Mesendoderm (in vitro differentiated cells): ENCODE measurements around the gene TBCE.

Experiments
- DNase-seq: peaks from one replicate; pipeline ENCODE4 v3.0.0; 2013
- H2AK5ac ChIP-seq: 2 replicates; pipeline ENCODE4 v1.6.1; 2013; ENCODE audit warnings: low read length, inconsistent platforms
- H2BK120ac ChIP-seq: 2 replicates; pipeline ENCODE4 v1.6.1; 2013; ENCODE audit warnings: low read depth, mild to moderate bottlenecking, low read length, moderate library complexity, mixed read lengths
- H2BK15ac ChIP-seq: replicated peaks from 2 replicates; pipeline ENCODE4 v1.6.1; 2013; ENCODE audit warnings: low read depth, mild to moderate bottlenecking, moderate library complexity
- H2BK5ac ChIP-seq: 2 replicates; pipeline ENCODE4 v1.6.1; 2013; ENCODE audit warnings: low read length, inconsistent platforms
- H3K18ac ChIP-seq: 2 replicates; pipeline ENCODE4 v1.6.1; 2013; ENCODE audit warnings: mild to moderate bottlenecking, low read length, mixed read lengths
- H3K23ac ChIP-seq: one replicate; pipeline ENCODE4 v1.6.1; 2013; ENCODE audit warnings: low read length
- H3K27ac ChIP-seq: 2 replicates; pipeline ENCODE4 v1.5.1; 2013; ENCODE audit warnings: low read depth, mild to moderate bottlenecking, inconsistent platforms, low read length, moderate library complexity
- H3K27me3 ChIP-seq: 2 replicates; pipeline ENCODE4 v1.6.1; 2013; ENCODE audit warnings: low read length, control low read depth, mild to moderate bottlenecking, inconsistent platforms; ENCODE audit not compliant: insufficient read depth, poor library complexity
- H3K36me3 ChIP-seq: 2 replicates; pipeline ENCODE4 v1.6.1; 2013; ENCODE audit warnings: low read length, inconsistent platforms; ENCODE audit not compliant: control insufficient read depth, insufficient read depth
- H3K4ac ChIP-seq: one replicate; pipeline ENCODE4 v1.6.1; 2013; ENCODE audit warnings: low read depth, mild to moderate bottlenecking, low read length, moderate library complexity
- H3K4me1 ChIP-seq: 2 replicates; pipeline ENCODE4 v1.6.1; 2013; ENCODE audit warnings: low read depth, low read length, inconsistent platforms; ENCODE audit not compliant: control insufficient read depth
- H3K4me2 ChIP-seq: 2 replicates; pipeline ENCODE4 v1.6.1; 2013; ENCODE audit warnings: low read length
- H3K4me3 ChIP-seq: 2 replicates; pipeline ENCODE4 v1.5.1; 2013; ENCODE audit warnings: mild to moderate bottlenecking, low read length
- H3K56ac ChIP-seq: one replicate; pipeline ENCODE4 v1.6.1; 2013; ENCODE audit warnings: low read length
- H3K79me1 ChIP-seq: 2 replicates; pipeline ENCODE4 v1.6.1; 2013; ENCODE audit warnings: low read length, inconsistent platforms
- H3K79me2 ChIP-seq: 2 replicates; pipeline ENCODE4 v1.6.1; 2013; ENCODE audit warnings: mild to moderate bottlenecking, low read length; ENCODE audit not compliant: control insufficient read depth, insufficient read depth
- H3K9ac ChIP-seq: 2 replicates; pipeline ENCODE4 v1.6.1; 2013; ENCODE audit warnings: low read length, inconsistent platforms
- H4K5ac ChIP-seq: one replicate; pipeline ENCODE4 v1.6.1; 2013; ENCODE audit warnings: low read length
- H4K8ac ChIP-seq: one replicate; pipeline ENCODE4 v1.6.1; 2013; ENCODE audit warnings: low read depth, mild to moderate bottlenecking, control low read depth, low read length, moderate library complexity
- WGBS: extraction: QIAGEN DNeasy Blood & Tissue Kit; methylation state at CpG from one replicate; pipeline ENCODE4 v1.1.7; 2013; ENCODE audit warnings: low lambda C conversion rate, missing lambda C conversion rate; ENCODE audit not compliant: insufficient coverage; ENCODE audit errors: extremely low coverage; 5-methylcytosine and 5-hydroxymethylcytosine counted together

TBCE gene

DNA sequence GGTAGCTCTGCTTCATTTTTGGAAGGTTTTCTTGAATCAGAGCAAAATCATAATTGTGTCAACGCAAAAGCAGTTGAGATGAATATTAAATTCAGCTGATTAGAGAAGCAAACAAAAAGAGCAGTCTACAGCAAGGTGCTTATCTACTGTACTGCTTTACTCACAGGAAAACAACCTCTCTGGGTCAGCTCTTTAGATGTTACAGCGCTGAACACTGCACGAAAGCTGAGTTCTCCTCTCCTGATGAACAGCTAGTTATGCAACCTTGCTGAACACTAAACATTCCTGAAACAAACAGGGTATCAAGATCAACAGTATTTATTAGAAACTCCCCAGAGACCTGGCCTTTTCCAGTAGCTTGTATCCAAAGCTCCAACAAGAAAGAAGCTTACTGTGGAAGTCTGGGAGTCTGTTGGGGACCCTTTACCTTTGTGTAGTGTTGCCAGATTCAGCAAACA, 41.3 kb downstream of the TBCE start:
- Histone ChIP-seq H3K23ac (no peak overlapping the region), H3K4me3 (no peak overlapping the region), H3K27me3 (no peaks in the 10 kb centered on the region), H3K79me2 (no peaks in the 10 kb centered on the region), H3K4me2 (no peak overlapping the region), H2BK15ac (no peak overlapping the region), H2BK120ac (no peak overlapping the region), H3K56ac (no peak overlapping the region), H3K18ac (no peak overlapping the region), H3K79me1 (peaks cover under 1% of the 10 kb centered on the region), H3K4me1 (no peaks in the 10 kb centered on the region), H2AK5ac (no peak overlapping the region), H3K36me3 (no peaks in the 10 kb centered on the region), H3K27ac (no peak overlapping the region), H2BK5ac (no peak overlapping the region), H4K5ac (no peak overlapping the region), H3K4ac (no peak overlapping the region), H3K9ac (no peak overlapping the region), H4K8ac (no peak overlapping the region)
- no peak for DNase-seq
- no CpG with 5 or more reads among the region's 3 CpGs for WGBS

- no peaks in the 10 kb centered on the region for H3K79me2 ChIP-seq
- no peak overlapping the region for H3K18ac ChIP-seq
- H3K36me3 ChIP-seq, result no peaks in the 10 kb centered on the region
- no peaks in the 10 kb centered on the region for H3K27me3 ChIP-seq
- no peak overlapping the region for H3K23ac ChIP-seq
- H4K8ac ChIP-seq, result no peak overlapping the region
- H3K9ac ChIP-seq, result no peak overlapping the region
- H2BK120ac ChIP-seq, result no peak overlapping the region
- H3K56ac ChIP-seq, result no peak overlapping the region
- no peak overlapping the region for H3K4ac ChIP-seq
- no peaks in the 10 kb centered on the region for H3K4me1 ChIP-seq
- no peak overlapping the region for H2BK15ac ChIP-seq
- DNase-seq, result no peak
- no CpG with 5 or more reads among the region's 7 CpGs for WGBS
- no peak overlapping the region for H2BK5ac ChIP-seq
- H4K5ac ChIP-seq, result no peak overlapping the region
- no peak overlapping the region for H2AK5ac ChIP-seq
- H3K4me3 ChIP-seq, result no peak overlapping the region
- no peak overlapping the region for H3K27ac ChIP-seq
- no peaks in the 10 kb centered on the region for H3K79me1 ChIP-seq
- H3K4me2 ChIP-seq, result no peak overlapping the region
Observed at GRCh38 chr1:235409042-235409820, 42.0 kb downstream of the TBCE start.

DNA sequence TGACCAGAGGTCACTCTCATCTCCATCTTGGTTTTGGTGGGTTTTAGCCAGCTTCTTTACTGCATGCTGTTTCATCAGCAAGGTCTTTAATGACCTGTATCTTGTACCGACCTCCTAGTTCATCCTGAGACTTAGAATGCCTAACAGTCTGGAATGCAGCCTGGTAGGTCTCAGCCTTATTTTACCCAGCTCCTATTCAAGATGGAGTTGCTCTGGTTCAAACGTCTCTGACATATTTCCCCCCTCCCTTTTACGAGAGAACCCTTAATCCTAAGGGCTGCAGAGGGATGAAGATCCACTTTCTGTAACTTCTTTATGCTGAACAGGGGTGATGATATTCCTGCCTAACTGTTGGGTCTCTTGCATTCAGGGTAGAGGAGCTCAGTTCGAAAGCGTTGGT, 43.2 kb downstream of the TBCE start:
- no peak overlapping the region for H2BK15ac ChIP-seq
- H3K4ac ChIP-seq, result no peak overlapping the region
- no peak overlapping the region for H3K56ac ChIP-seq
- no peaks in the 10 kb centered on the region for H3K79me2 ChIP-seq
- H3K27ac ChIP-seq, result no peak overlapping the region
- no peaks in the 10 kb centered on the region for H3K27me3 ChIP-seq
- no peak overlapping the region for H4K8ac ChIP-seq
- no peak overlapping the region for H4K5ac ChIP-seq
- H3K18ac ChIP-seq, result no peak overlapping the region
- no peak overlapping the region for H3K4me3 ChIP-seq
- no peaks in the 10 kb centered on the region for H3K36me3 ChIP-seq
- no peak overlapping the region for H2BK5ac ChIP-seq
- no peaks in the 10 kb centered on the region for H3K79me1 ChIP-seq
- no peak overlapping the region for H2AK5ac ChIP-seq
- no CpG with 5 or more reads among the region's 5 CpGs for WGBS
- DNase-seq, result no peak
- no peaks in the 10 kb centered on the region for H3K4me1 ChIP-seq
- no peak overlapping the region for H3K9ac ChIP-seq
- H3K4me2 ChIP-seq, result no peak overlapping the region
- no peak overlapping the region for H2BK120ac ChIP-seq
- no peak overlapping the region for H3K23ac ChIP-seq

- no peak overlapping the region for H3K18ac ChIP-seq
- H2BK15ac ChIP-seq, result no peak overlapping the region
- H2BK120ac ChIP-seq, result no peak overlapping the region
- no peak overlapping the region for H4K8ac ChIP-seq
- H3K9ac ChIP-seq, result no peak overlapping the region
- H3K4me2 ChIP-seq, result no peak overlapping the region
- no peaks in the 10 kb centered on the region for H3K79me1 ChIP-seq
- no peaks in the 10 kb centered on the region for H3K36me3 ChIP-seq
- H3K27me3 ChIP-seq, result no peaks in the 10 kb centered on the region
- no peaks in the 10 kb centered on the region for H3K4me1 ChIP-seq
- DNase-seq, result peak; percentile 33
- H3K23ac ChIP-seq, result no peak overlapping the region
- no peaks in the 10 kb centered on the region for H3K79me2 ChIP-seq
- no CpG with 5 or more reads among the region's 5 CpGs for WGBS
- no peak overlapping the region for H3K4me3 ChIP-seq
- no peak overlapping the region for H3K56ac ChIP-seq
- no peak overlapping the region for H3K27ac ChIP-seq
- H2AK5ac ChIP-seq, result no peak overlapping the region
- H2BK5ac ChIP-seq, result no peak overlapping the region
- no peak overlapping the region for H4K5ac ChIP-seq
- no peak overlapping the region for H3K4ac ChIP-seq
Observed at GRCh38 chr1:235411489-235412486, 44.6 kb downstream of the TBCE start.

DNA sequence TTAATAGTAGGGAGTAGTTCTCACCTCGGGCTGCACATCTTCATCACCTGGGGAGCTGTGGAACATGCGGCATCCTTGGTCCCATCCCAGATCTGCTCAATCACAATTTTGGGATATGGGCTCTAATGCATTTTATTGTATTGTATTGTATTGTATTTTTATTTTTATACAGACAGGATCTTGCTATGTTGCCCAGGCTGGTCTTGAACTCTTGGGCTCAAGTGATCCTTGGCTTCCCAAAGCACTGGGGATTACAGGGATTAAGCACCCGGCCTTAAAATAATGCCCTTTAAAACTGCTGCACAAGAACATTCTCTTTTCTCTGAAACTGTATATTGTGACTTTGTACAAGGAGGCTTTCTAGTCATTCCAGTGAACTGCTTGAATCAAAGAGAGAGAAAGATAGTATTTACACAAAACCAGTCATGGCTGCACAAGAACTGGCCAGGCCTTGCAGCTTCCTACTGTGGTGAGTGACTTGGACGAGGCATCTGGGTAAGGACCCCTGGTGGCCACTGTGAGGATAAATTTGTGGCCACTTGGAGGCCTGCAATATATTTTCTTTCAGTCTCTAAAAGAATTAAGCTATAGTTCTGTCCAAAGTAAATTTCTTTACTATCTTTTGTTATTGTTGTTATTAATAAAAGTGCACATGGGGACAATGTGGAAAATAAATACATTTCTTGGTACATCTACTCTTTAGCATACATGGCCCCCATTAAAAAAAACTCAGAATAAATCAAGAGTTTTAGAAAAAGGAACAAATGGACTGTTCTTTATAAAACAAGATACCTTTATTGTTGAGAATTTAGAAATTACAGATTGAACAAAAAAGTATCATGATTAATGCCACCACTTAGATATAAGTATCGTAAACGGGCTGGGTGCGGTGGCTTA, 48.0 kb downstream of the TBCE start:
- no peak overlapping the region for H3K18ac ChIP-seq
- no CpG with 5 or more reads among the region's 7 CpGs for WGBS
- peak; percentile 86 for DNase-seq
- H3K4ac ChIP-seq, result no peak overlapping the region
- no peak overlapping the region for H4K5ac ChIP-seq
- no peak overlapping the region for H3K4me2 ChIP-seq
- no peak overlapping the region for H3K27ac ChIP-seq
- no peak overlapping the region for H3K56ac ChIP-seq
- no peaks in the 10 kb centered on the region for H3K4me1 ChIP-seq
- peaks cover 2% of the 10 kb centered on the region for H3K79me1 ChIP-seq
- H2AK5ac ChIP-seq, result no peak overlapping the region
- H3K27me3 ChIP-seq, result no peaks in the 10 kb centered on the region
- no peak overlapping the region for H3K23ac ChIP-seq
- no peak overlapping the region for H2BK120ac ChIP-seq
- H3K36me3 ChIP-seq, result no peaks in the 10 kb centered on the region
- H2BK15ac ChIP-seq, result no peak overlapping the region
- peaks cover 2% of the 10 kb centered on the region for H3K79me2 ChIP-seq
- H2BK5ac ChIP-seq, result no peak overlapping the region
- H3K9ac ChIP-seq, result no peak overlapping the region
- no peak overlapping the region for H3K4me3 ChIP-seq
- no peak overlapping the region for H4K8ac ChIP-seq
